Cardiac septum (tissue), 1 donor: ENCODE measurements around the gene RNF20. TPM values are rescaled to one million over a fixed set of nuclear protein-coding genes. Genes with fewer than 3 reads are reported as not detected.
"Not testable (repeated sequence)": the region's sequence is repeated elsewhere in the genome, so short reads cannot be mapped to it uniquely, and the experiment has no call there.

Experiments
- DNase-seq: peaks from one replicate; pipeline ENCODE4 v3.0.0-alpha.2; 2020; ENCODE audit warnings: low spot score
- intact Hi-C: fragments of 100-400 bp; cut with DNase I; formaldehyde crosslinking; loops from one replicate; pipeline ENCODE4 v1.14.0; 2022
- total RNA-seq: library from RNA; stranded (reverse); fragmentation: NEBNext Ultra II Directional; extraction: Animal tissue kit (Norgen Biotek cat#: 25700); gene quantifications from one replicate; pipeline ENCODE4 v1.2.1, GENCODE V29; 2021
- donor health status: DM: no; HTN: no; CAD: no.

Gene RNF20
- total RNA-seq, 1 donor from 2014 or later, result 58.4 TPM

GRCh38 chr9:101579711-101580545 is 46.3 kb downstream of the RNF20 start:
- intact Hi-C loops, result no loop called here

GRCh38 chr9:101582553-101582952 is 48.9 kb downstream of the RNF20 start:
- DNase-seq, result no peak
- intact Hi-C loops, result no loop called here

More at GRCh38 chr9:101579711-101580545, 46.3 kb downstream of the RNF20 start:
- DNase-seq, result no peak

GRCh38 chr9:101585740-101586139 is 52.1 kb downstream of the RNF20 start:
- intact Hi-C loops, result no loop called here
- no peak for DNase-seq

- intact Hi-C loops, result no loop called here
- DNase-seq, result no peak
These were observed 53.0 kb downstream of the RNF20 start for GRCh38 chr9:101586651-101587050.

GRCh38 chr9:101587332-101588043 is 53.8 kb downstream of the RNF20 start:
- DNase-seq, result no peak
- intact Hi-C loops, result no loop called here

GRCh38 chr9:101590074-101590473 is 56.4 kb downstream of the RNF20 start:
- intact Hi-C loops, DNase-seq: not testable (repeated sequence)

GRCh38 chr9:101590901-101591300 is 57.2 kb downstream of the RNF20 start:
- no peak for DNase-seq
- intact Hi-C loops, result no loop called here

GRCh38 chr9:101591787-101592446 is 58.3 kb downstream of the RNF20 start:
- DNase-seq, result no peak
- intact Hi-C loops, result no loop called here

- intact Hi-C loops, result no loop called here
- DNase-seq, result no peak
These were observed 59.1 kb downstream of the RNF20 start for GRCh38 chr9:101592788-101593187.

GRCh38 chr9:101593345-101593744 is 59.7 kb downstream of the RNF20 start:
- intact Hi-C loops, result no loop called here
- no peak for DNase-seq

- intact Hi-C loops, result no loop called here
These were observed 61.1 kb downstream of the RNF20 start, which contains the start of gene PPP3R2 for GRCh38 chr9:101594796-101595195. Gene PPP3R2 (minus strand): TSS chr9:101594969. CDS start chr9:101594921, 48 bp downstream.

GRCh38 chr9:101601904-101602765 is 68.5 kb downstream of the RNF20 start:
- no peak for DNase-seq
- intact Hi-C loops, result no loop called here

More at GRCh38 chr9:101594796-101595195, 61.1 kb downstream of the RNF20 start, which contains the start of gene PPP3R2:
- DNase-seq, result no peak

- no peak for DNase-seq
- intact Hi-C loops, result no loop called here
These were observed 70.6 kb downstream of the RNF20 start for GRCh38 chr9:101604296-101604695.

- intact Hi-C loops, result no loop called here
- DNase-seq, result no peak
These were observed 71.9 kb downstream of the RNF20 start for GRCh38 chr9:101605547-101605946.

Other genes starting within 250 kb of the RNF20 start
- 0.22 TPM for gene BAAT, start 148.8 kb upstream of the RNF20 start, total RNA-seq
- 14.1 TPM for gene MRPL50, start 135.2 kb upstream of the RNF20 start, total RNA-seq
- 18.8 TPM for gene ZNF189, start 135.0 kb upstream of the RNF20 start, total RNA-seq
- 0.13 TPM for gene ALDOB, start 98.1 kb upstream of the RNF20 start, total RNA-seq
- not detected for gene PPP3R2, start 61.1 kb downstream of the RNF20 start, total RNA-seq
- gene GRIN3A, start 204.8 kb downstream of the RNF20 start, total RNA-seq, result 0.11 TPM